OCI-M2 (cell line): ENCODE data around the gene FOXA3.
"Not testable (repeated sequence)": the region's sequence is repeated elsewhere in the genome, so short reads cannot be mapped to it uniquely, and the experiment has no call there.

ENCODE experiments used
- DNase-seq: peaks from one replicate; lab custom pipeline; 2025; ENCODE audit not compliant: unreplicated experiment; lab: John Stamatoyannopoulos, UW

The FOXA3 gene

GRCh38 chr19:45827459-45828093, 36.5 kb upstream of the FOXA3 start:
- no peak for DNase-seq

GRCh38 chr19:45828523-45828922, 35.6 kb upstream of the FOXA3 start:
- DNase-seq = no peak

GRCh38 chr19:45828945-45829344, 35.2 kb upstream of the FOXA3 start:
- no peak for DNase-seq

DNA sequence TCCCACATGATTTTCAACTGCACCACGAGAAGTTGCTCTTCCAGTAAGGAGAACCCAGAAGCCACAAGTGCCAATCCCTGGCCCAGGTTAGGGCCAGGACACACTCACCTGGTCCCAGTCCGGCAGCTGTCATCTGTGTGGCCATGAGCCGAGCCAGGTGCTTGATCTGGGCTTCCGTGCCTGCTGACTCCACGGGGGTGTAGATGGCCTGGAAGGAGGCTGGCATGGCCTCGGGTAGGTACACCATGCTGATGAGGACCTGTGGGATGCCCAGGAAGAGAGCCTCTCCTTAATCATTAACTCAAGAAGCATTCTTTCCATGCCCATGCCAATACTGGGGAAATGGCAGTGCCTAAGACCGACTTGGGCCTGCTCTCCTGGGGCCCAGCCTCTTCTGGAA, 29.2 kb upstream of the FOXA3 start:
- no peak for DNase-seq

- DNase-seq = no peak
Observed at GRCh38 chr19:45842198-45842597, 21.9 kb upstream of the FOXA3 start.

DNA sequence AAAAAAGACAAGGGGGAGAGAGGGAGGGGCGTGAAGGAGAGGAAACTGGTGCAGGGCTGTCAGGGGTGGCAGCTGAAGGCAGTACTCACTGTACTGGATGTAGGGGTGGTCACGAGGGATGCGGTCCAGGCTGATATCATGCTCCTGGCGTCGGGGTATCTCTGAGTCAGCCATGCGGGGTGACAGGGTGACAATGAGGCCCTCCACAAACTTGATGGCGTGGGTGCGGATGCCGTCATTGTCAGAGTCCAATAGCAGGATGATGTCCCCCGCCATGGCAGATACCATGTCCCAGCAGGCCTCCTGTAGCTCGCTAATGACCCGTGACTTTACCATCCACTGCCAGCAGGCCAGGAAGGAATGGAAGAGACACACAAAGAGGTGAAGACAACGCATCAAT, 16.5 kb upstream of the FOXA3 start:
- no peak for DNase-seq

- DNase-seq = no peak
Observed at GRCh38 chr19:45848922-45849321, 15.2 kb upstream of the FOXA3 start.

DNA sequence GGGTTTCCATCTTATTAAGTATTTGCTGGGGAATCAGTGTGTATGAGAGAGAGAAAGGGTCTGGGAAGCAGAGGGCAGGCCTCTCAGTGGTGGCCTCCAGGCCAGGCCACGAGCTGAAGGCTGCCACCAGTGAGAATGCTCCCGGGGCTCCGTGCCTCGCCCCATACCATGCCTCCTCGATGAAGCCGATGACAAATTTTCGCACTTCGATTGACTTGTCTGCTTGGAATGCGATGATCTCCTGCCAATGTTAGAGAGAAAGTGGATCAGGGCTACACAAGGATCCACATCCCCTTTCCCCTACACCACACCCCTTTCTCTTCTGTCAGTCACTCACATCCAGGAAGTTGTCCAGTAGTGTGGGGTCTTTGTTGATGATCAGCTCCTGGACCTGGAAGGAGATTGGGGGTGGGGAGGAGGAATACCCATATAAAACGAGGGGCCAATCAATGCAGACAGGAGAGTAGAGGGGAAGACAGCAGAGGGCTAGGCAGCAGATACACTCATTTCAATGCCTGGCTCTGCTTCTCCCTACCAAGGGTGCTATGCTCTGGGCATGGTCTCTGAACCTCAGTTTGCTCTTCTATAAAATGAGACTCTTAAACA, 11.9 kb upstream of the FOXA3 start:
- no peak for DNase-seq

- no peak for DNase-seq
Observed at GRCh38 chr19:45852983-45853382, 11.1 kb upstream of the FOXA3 start.

DNA sequence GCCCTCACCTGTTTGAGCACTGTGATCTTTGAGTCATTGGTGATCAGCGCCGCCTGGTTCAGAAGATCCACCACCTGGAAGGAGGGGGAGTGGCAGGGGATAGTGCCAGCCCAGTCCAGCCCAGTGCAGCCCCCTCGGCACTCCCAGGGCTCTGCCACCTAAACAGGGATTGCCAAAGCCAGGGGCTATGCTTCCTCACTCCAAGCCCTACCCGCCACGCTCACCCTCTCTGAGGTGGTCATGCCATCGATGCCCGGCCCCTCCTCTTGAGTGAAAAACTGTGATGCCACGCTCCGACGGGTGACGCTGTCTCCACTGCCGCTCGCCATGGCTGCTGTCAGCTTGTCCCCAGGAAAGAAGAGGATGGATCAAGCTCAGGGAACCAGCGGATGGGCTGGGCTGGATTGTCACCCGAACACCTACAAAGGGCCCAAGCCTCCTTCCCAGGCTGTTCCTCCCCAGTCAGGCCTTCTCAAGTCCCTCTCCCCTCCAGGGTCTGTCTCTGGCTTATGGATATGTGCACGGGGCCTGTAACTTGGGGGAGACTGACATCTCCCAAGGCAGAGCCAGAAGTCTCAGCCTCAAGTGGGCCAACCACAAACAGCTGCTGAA, 9.9 kb upstream of the FOXA3 start:
- no peak for DNase-seq

DNA sequence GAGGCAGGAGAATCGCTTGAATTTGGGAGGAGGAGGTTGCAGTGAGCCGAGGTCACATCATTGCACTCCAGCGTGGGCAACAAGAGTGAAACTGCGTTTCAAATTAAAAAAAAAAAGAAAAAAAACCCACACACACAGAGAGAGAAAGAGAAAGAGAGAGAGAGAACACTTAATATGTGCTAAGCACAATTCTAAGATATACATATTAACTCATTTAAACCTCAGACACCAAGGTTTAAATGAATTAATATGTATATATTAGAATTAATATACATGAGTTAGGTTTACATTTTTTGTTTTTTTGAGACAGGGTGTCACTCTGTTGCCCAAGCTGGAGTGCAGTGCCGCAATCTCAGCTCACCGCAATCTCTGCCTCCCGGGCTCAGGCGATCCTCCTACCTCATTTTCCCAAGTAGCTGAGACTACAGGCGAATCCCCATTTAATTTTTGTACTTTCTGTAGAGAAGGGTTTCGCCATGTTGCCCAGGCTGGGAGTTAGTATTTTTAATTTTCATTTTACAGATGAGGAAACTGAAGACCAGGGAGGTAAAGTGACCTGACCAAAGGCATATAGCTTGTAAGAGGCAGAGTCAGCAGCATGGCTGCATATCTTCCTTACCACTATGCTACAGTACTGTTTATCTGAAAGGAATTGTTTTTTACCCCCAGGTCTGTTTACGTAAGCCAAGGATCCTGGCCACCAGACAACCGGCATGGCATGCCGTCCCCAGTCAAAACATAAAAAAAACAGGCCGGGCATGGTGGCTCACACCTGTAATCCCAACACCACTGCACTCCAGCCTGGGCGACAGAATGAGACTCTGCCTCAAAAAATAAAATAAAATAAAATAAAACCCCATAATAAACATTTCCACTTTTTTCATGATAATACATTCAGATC, 3.5 kb upstream of the FOXA3 start:
- no peak for DNase-seq

DNA sequence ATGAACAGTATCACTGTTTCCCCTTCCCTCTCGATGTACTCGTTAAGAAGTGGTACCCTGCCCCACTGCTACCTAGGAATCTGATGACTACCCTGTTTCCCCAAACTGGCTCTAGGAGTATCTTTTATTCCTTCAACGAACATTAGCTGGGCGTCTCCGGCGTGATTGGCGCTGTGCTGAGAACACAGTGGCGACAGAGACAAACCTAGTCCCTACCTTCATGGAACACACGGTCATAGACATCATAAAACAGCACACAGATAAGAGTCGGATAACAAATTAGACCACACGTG, 1.9 kb upstream of the FOXA3 start:
- no peak for DNase-seq

DNA sequence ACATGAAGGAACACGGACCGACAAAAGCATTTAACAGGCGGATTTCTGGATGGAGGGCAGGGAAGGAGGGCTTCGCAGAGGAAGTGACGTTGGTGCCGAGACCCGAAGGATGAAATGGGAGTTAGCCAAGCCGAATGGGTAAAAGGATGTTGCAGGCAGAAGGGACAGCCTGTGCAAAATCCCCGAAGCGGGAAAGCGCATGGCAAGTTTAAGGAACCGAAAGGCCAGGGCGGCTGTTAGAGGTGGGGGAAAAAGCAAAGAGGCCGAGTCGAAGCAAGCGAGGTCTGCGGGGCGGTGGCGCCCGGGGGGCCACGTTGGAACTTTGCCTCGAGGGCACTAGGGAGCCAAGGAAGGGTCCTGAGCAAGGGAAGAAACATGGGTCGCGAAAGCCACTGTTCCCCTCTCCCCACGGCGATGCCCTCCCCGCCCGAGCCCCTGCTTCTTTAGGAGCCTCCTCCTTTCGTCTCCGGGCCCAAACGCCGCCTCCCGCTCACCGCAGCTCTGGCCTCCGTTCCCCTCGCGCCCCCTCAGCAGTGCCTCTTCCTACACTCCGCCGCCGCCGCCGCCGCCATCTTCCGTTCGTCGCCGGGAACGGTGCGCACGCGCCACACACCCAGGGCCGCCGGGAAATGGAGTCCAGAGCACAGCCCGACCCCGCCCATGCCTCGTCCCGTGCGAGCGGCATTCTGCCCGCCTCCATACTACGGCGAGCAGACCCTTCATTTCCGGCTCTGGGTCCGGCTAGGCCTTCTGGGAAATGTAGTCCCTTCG, 1.4 kb upstream of the FOXA3 start, which contains the start of gene SYMPK:
TSS of gene SYMPK (minus strand) at position 584 of the 771 bp plus-strand sequence. CDS start 8,652 bp downstream, outside the sequence.
- peak; percentile 68 for DNase-seq

DNA sequence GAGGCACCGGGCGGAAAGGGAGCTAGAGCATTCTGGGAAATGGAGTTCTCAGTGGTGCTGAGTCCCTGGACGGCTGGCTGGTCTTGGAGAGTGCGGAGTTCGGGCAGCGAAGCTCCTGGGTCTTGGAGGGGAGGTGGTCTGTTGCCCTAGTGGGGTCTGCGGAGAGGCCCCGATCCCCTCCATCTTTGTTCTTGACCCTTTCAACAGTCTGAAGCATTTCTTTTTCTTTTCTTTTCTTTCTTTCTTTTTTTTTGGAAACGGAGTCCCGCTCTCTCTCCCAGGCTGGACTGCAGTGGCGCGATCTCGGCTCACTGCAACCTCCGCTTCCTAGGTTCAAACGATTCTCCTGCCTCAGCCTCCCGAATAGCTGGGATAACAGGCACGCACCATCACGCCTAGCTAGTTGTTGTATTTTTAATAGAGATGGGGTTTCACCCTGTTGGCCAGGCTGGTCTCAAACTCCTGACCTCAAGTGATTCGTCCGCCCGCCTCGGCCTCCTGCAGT, 739 bp upstream of the FOXA3 start:
- DNase-seq = no peak

DNA sequence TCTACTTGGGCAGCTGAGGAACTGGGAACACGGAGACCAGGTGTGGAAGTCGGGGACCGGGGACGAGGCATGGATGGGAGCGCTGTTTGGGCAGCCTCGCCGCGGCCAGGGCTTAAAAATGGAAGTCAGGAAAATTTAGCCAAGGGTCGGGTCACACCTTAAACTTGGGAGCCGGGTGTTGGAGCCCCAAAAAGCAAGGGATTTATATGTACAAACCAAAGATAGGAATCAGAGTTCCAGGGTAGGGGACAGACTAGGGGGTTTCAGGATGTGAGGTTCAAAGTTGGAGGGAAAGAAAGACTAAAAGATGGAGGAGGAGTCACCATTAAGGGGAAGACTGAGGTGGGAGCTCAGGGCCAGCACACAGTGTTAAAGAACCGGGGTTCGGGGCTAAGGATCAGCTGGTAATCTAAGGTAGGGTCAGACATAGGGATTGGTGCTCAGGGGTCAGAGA, 530 bp downstream of the FOXA3 start:
- DNase-seq = no peak

DNA sequence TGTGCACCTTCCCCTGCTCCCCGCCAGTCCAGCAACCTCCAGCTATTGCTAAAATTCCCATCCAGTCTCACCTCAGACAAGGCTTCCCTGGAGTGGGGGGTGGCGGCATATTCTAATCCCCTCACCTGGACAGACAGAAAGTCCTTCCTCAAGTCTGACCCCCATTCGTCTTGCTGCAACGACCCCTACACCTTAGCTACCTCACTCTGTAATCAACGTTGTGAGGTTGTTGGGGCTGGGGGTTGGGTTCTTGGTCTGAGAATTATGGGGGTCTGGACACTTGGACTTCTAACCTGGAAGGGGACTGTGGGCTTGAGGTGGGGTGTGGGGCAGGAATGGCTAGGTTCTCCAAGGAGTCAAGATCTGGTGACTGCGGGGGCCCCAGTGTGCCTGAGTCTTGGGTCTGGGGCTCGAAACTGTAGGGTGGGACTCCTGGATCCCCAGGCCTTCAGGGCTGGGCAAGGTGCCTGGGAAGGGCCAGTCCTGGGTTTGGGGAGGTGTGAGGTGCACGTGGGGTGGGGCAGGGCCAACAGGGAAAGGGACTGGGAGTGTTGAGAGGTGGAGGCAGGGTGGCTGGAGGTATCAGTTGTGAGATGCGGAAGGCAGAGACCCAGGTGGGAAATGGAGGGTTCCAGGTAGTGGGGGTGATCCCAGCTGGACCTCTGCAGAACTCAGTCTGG, 1.3 kb downstream of the FOXA3 start:
- DNase-seq = no peak

DNA sequence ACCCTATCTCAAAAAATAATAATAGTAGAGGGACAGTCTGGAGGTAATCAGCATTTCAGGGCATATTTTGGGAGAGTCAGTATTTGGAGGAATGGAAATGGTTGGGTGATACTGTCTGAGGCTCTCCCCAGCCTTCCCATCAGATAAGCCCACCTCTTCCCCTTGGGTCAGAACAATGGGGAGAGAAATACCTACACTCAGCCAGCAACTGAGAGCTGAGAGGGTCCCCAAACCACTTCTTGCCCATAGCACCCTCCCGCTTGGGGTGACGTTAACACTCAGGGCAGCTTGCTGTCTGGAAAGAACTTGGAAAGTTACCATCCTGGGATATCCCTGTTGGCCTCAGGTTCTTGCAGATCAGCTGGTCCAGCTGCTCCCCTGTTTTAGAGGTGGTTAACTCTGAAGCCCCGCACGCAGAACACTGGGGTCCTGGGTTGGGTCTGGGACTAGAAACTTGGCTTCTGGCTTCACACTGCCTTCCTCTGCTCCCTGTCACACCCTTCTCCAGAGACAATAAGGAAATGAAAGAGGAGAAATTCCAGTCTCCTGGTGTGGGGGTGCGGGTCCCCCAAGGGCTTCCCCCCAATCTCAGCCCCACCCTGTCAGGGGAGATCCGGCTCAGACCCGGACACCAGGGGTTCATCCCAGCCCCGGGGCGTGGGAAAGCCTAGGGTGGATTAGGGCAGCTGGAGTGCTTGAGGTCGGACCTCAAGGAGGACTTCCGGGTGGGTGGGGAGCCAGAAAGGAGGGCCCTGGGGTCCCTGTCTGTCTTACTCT, 2.5 kb downstream of the FOXA3 start:
- no peak for DNase-seq

GRCh38 chr19:45867241-45867640, 3.1 kb downstream of the FOXA3 start:
- not testable (repeated sequence) for DNase-seq

GRCh38 chr19:45870798-45871197, 6.7 kb downstream of the FOXA3 start:
- DNase-seq = no peak
